SKM-1 treated with dmso at 0.1 percent for 144 hours (cell line): ENCODE results near the gene RAPGEF3.

Experiments used
- DNase-seq: peaks from one replicate; lab custom pipeline; 2025; ENCODE audit not compliant: unreplicated experiment; lab: John Stamatoyannopoulos, UW

Gene RAPGEF3

GRCh38 chr12:47791351-47791746 is 32.7 kb upstream of the RAPGEF3 start:
- DNase-seq = no peak

GRCh38 chr12:47790676-47791350 is 32.1 kb upstream of the RAPGEF3 start:
- no peak for DNase-seq

GRCh38 chr12:47789712-47790489 is 31.2 kb upstream of the RAPGEF3 start:
- no peak for DNase-seq

- no peak for DNase-seq
Observed at GRCh38 chr12:47789141-47789540, 30.5 kb upstream of the RAPGEF3 start.

GRCh38 chr12:47787596-47788319 is 29.1 kb upstream of the RAPGEF3 start:
- no peak for DNase-seq

- DNase-seq = no peak
Observed at GRCh38 chr12:47786662-47787280, 28.1 kb upstream of the RAPGEF3 start.

GRCh38 chr12:47785887-47786661 is 27.4 kb upstream of the RAPGEF3 start:
- no peak for DNase-seq

GRCh38 chr12:47785036-47785886 is 26.6 kb upstream of the RAPGEF3 start:
- no peak for DNase-seq

GRCh38 chr12:47783821-47784819 is 25.4 kb upstream of the RAPGEF3 start:
- no peak for DNase-seq

GRCh38 chr12:47783024-47783755 is 24.5 kb upstream of the RAPGEF3 start:
- DNase-seq = no peak

GRCh38 chr12:47782372-47782770 is 23.7 kb upstream of the RAPGEF3 start:
- DNase-seq = no peak

- no peak for DNase-seq
Observed at GRCh38 chr12:47781479-47782371, 23.0 kb upstream of the RAPGEF3 start.

GRCh38 chr12:47779943-47780504 is 21.3 kb upstream of the RAPGEF3 start:
- no peak for DNase-seq

GRCh38 chr12:47779301-47779942 is 20.7 kb upstream of the RAPGEF3 start:
- peak; percentile 46 for DNase-seq

- DNase-seq = no peak
Observed at GRCh38 chr12:47778881-47779280, 20.2 kb upstream of the RAPGEF3 start.
